ENCODE data around the gene INPPL1.

DNA sequence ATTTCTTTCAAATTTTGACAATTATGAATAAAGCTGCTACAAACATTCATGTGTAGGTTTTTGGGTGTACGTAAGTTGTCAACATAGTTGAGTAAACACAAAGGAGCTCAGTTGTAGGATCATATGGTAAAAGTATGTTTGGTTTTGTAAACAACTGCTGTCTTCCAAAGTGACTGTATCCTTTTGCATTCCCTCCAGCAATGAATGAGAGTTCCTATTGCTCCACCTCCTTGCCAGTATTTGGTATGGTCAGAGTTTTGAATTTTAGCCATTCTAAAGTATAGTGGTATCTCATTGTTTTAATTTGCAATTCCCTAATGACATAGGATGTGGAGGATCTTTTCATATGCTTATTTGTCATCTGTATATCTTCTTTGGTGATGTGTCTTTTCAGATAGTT, 47.4 kb downstream of the INPPL1 start:
- TF ChIP-seq, protein P1, sequence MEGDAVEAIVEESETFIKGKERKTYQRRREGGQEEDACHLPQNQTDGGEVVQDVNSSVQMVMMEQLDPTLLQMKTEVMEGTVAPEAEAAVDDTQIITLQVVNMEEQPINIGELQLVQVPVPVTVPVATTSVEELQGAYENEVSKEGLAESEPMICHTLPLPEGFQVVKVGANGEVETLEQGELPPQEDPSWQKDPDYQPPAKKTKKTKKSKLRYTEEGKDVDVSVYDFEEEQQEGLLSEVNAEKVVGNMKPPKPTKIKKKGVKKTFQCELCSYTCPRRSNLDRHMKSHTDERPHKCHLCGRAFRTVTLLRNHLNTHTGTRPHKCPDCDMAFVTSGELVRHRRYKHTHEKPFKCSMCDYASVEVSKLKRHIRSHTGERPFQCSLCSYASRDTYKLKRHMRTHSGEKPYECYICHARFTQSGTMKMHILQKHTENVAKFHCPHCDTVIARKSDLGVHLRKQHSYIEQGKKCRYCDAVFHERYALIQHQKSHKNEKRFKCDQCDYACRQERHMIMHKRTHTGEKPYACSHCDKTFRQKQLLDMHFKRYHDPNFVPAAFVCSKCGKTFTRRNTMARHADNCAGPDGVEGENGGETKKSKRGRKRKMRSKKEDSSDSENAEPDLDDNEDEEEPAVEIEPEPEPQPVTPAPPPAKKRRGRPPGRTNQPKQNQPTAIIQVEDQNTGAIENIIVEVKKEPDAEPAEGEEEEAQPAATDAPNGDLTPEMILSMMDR (IDR thresholded peaks at IDR 0.05) = no peak
- no peak for TF ChIP-seq POLR2A (IDR thresholded peaks at IDR 0.05)

Measured in lower leg skin (tissue), 3 donors.